Measurements from ENCODE around the gene RCN2. TPM values are rescaled to one million over a fixed set of nuclear protein-coding genes. Genes with fewer than 3 reads are reported as not detected.

Gene RCN2, protein sequence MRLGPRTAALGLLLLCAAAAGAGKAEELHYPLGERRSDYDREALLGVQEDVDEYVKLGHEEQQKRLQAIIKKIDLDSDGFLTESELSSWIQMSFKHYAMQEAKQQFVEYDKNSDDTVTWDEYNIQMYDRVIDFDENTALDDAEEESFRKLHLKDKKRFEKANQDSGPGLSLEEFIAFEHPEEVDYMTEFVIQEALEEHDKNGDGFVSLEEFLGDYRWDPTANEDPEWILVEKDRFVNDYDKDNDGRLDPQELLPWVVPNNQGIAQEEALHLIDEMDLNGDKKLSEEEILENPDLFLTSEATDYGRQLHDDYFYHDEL
- total RNA-seq: 117 TPM

DNA sequence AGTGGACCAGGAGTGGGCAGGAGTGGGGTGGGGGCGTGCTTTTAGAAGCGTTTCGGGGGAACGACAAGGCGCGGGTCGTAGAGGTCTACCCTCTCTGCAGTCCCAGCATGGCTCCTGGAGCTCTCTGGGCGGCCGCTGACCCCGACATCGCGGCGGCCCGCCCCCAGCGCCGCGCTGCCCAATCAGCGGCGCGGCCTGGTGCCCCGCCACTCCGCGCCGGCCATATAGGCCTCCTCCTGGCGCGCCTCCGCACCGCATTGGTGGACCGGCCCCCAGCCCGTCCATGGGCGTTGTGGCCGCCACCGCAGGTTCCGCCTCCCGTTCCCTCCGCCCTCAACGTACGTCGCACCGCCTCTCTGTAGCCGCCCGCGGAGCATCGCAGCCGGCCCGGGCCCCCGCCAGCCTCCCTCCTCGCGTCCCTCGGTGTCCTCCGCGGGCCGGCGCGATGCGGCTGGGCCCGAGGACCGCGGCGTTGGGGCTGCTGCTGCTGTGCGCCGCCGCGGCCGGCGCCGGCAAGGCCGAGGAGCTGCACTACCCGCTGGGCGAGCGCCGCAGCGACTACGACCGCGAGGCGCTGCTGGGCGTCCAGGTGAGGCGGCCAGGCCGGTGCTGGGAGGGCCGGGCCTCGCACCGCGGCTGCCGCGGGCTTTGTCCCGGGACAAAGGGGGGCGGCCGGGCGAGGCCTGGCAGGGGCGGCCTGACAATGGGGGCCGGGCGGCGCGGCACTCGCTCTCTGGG lies at the start of gene RCN2:
TSS of gene RCN2 (plus strand) at position 353 of the 738 bp plus-strand sequence. CDS start at position 446, 93 bp downstream.

DNA sequence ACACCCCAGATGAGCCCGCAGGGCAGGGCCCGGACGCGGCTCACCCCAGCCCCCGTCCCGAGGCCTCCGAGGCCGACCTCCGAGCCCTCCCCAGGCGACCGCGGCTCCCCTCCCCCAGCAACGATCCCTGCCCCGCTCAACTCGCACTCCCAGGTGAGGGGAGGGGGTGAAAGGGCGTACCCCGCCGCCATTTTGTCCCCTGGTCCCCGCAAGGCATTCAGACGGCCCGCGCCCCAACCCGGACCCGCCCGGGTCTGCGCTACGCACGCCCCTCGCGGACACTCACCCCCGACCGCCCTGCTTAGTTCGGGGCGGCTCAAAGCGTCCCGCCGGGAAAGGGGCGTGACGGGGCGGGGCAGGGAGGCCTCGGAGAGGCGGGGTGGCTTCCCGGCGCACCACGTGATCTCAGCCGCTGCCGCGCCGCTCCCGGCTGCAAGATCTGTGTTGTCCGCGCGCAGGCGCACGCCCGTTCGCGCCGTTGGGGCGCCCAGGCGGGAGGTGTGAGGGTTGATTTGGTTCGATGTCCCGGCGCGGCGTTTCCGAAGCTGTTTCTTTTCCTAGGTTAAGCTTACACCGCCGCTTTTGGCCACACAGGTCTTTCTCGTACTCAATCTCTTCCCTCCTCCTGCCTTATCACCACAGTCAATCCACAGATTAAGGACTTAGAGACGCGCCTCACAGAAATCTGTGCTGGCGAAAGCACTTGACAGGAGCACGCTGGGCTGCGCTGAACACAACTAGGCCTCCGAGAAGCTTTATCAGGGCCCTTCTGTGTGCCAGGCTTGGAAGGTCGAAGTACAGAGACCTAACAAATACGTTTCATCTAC lies 26.3 kb upstream of the RCN2 start, which contains the start of gene SCAPER:
TSS of gene SCAPER (minus strand) at position 328 of the 827 bp plus-strand sequence. CDS start 21,523 bp downstream, outside the sequence.

DNA sequence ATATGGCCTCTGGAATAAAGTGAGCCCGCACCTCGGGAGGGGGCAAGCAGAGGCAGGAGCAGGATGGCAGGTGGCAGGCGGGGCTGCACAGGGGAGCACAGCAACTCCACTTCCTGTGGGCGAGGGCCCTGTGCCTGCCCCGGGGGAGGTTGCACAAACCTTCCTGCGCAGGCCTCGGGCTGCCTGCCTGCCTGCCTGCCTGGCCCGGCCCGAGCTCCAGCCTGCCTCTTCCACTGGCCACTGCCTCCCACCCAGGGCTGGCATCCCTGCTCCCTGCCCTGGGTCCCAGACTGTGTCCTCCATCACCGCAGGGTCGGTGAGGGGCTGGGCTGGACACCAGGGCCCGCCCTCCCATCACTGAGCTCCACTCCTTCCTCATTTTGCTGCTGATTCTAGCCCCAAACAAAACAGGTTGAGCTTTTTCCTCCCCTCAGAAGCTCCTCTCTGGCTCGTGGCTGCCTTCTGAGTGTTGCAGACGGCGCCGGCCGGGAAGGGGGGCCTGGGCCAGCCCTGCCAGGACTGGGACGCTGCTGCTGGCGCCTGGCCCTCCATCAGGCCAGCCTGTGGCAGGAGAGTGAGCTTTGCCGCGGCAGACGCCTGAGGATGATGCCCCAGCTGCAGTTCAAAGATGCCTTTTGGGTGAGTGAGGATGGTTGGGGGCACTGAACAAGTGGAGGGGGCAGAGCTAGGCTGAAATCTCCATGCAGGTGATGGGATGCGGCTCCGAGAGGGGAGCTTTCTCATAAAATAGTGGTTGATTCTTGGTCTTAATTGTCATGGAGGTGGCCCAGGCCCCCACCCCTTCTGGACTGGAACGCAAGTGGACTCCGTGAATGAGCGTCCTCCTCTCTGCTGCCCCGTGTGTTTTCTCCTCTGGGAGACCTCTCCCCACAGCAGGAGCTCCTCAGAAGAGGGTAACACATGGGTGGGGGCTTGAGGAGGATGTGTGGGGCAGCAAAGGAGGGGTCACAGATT lies 63.7 kb downstream of the RCN2 start, which contains the start of gene PSTPIP1:
TSS of gene PSTPIP1 (plus strand) at position 156 of the 975 bp plus-strand sequence. CDS start at position 604, 448 bp downstream.

Other genes starting within 250 kb of the RCN2 start
- 98.8 TPM for gene SCAPER, start 26.4 kb upstream of the RCN2 start, total RNA-seq
- 3.4 TPM for gene PSTPIP1, start 63.4 kb downstream of the RCN2 start, total RNA-seq
- gene TSPAN3, start 139.4 kb downstream of the RCN2 start, total RNA-seq: 543 TPM